ENCODE data around the gene TIGD3. TPM values are rescaled to one million over a fixed set of nuclear protein-coding genes. Genes with fewer than 3 reads are reported as not detected.

Gene TIGD3
- total and polyA plus RNA-seq, 9 of the 15 experiments (the other 6 are each of a cell fraction or from before 2014, with no cell fraction given): 0.06 to 1.3 (median 0.56) TPM

DNA sequence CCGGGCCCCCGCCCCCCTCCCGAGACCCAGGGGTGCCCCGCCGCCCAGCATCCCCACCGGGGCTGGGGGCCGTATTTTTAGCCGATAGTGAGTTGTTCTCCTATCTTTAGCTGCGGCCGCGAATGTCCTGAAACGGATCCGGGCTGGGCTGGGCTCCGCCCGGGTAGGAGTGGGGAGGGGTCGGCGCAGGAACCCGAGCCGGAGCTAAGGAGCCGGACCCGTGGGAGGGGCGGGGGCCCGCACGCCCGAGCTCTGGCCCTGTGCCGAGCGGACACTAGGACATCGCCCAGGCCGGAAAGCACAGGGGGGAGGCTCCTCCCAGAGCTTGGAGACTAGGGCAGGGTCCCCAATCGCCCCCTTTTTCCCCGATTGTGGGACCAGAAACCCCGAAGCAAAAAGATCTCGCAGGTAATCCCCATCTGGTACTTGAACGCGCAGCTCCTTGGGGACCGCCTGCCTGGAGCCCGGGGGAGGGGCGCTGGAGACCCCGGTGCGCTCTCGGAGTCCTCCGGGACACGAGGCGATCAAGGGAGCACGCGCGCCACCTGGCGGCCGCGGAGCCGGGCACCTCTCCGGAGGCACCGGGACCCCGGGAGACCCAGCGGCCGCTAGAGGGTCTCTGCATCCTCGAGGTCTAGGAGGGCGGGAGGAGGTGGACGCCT, 39.2 kb upstream of the TIGD3 start (continued):
- TF ChIP-seq, protein P1, sequence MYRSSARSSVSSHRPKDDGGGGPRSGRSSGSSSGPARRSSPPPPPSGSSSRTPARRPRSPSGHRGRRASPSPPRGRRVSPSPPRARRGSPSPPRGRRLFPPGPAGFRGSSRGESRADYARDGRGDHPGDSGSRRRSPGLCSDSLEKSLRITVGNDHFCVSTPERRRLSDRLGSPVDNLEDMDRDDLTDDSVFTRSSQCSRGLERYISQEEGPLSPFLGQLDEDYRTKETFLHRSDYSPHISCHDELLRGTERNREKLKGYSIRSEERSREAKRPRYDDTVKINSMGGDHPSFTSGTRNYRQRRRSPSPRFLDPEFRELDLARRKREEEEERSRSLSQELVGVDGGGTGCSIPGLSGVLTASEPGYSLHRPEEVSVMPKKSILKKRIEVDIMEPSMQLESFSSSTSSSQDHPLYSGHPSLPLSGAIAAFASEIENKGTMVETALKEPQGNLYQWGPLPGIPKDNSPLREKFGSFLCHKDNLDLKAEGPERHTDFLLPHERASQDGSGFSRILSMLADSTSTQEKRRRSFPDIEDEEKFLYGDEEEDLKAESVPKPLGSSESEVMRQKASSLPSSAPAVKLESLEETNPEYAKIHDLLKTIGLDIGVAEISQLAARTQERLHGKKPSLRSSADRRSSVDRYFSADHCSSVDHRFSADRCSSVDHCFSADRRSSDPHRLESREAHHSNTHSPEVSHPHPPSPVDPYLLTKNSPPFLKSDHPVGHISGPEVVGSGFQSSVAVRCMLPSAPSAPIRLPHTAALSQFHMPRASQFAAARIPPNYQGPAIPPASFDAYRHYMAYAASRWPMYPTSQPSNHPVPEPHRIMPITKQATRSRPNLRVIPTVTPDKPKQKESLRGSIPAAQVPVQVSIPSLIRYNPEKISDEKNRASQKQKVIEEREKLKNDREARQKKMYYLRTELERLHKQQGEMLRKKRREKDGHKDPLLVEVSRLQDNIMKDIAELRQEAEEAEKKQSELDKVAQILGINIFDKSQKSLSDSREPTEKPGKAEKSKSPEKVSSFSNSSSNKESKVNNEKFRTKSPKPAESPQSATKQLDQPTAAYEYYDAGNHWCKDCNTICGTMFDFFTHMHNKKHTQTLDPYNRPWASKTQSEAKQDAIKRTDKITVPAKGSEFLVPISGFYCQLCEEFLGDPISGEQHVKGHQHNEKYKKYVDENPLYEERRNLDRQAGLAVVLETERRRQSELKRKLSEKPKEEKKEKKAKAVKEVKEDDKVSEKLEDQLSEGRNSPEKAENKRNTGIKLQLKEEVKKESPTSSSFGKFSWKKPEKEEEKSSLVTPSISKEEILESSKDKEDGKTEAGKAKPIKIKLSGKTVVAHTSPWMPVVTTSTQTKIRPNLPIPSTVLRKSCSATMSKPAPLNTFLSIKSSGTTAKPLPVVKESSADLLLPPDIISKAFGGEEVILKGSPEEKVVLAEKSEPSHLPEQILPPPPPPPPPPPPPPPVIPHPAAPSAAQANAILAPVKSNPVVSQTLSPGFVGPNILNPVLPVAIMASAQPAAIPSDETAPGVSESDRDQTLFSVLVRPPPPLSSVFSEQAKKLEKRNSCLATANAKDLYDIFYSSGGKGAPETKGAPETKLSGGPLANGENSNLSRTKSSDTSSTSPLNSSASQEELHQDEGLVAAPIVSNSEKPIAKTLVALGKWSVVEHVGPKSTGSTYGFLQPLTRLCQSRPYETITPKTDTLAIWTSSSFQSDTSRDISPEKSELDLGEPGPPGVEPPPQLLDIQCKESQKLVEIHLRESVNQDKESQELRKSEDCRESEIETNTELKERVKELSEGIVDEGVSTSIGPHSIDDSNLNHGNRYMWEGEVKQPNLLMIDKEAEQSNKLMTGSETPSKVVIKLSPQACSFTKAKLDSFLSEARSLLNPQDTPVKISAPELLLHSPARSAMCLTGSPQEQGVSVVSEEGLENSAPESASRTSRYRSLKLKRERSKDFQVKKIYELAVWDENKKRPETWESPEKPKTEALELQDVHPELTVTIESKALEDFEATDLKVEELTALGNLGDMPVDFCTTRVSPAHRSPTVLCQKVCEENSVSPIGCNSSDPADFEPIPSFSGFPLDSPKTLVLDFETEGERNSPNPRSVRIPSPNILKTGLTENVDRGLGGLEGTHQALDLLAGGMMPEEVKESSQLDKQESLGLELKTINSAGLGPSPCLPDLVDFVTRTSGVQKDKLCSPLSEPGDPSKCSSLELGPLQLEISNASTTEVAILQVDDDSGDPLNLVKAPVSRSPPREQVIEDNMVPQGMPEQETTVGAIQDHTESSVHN (IDR thresholded peaks at IDR 0.05; ENCODE audit: borderline replicate concordance in 1 of 2, low read depth in 1 of 2): no peak
- no peak for TF ChIP-seq ZNF146 (CRISPR knock-in tag; IDR thresholded peaks at IDR 0.05; ENCODE audit: unreplicated experiment)
